Lower lobe of right lung (tissue), 2 donors: Measurements from ENCODE around the gene BAZ1A. TPM values are rescaled to one million over a fixed set of nuclear protein-coding genes. Genes with fewer than 3 reads are reported as not detected.

Source experiments
- ATAC-seq, 2 donors: fragments of 200-7000 bp; cut with Tn5 transposase; one replicate each; pipeline ENCODE4 v1.9.1; 2020 to 2022; ENCODE audit warnings: mild to moderate bottlenecking in 2 of 2, moderate library complexity in 2 of 2
- DNase-seq: peaks from one replicate; pipeline ENCODE4 v3.0.0-alpha.2; 2020
- H3K27ac ChIP-seq: fragments of 200-600 bp; one replicate; pipeline ENCODE4 v1.8.0; 2022
- H3K27me3 ChIP-seq: fragments of 200-600 bp; one replicate; pipeline ENCODE4 v1.8.0; 2022; ENCODE audit warnings: low read depth
- H3K36me3 ChIP-seq: fragments of 200-600 bp; one replicate; pipeline ENCODE4 v1.8.0; 2022; ENCODE audit warnings: mild to moderate bottlenecking
- H3K4me1 ChIP-seq: fragments of 200-600 bp; one replicate; pipeline ENCODE4 v1.8.0; 2022
- H3K4me3 ChIP-seq: fragments of 200-600 bp; one replicate; pipeline ENCODE4 v1.8.0; 2022; ENCODE audit warnings: mild to moderate bottlenecking
- H3K9me3 ChIP-seq: fragments of 200-600 bp; one replicate; pipeline ENCODE4 v1.8.0; 2022
- intact Hi-C: fragments of 100-400 bp; cut with DNase I; formaldehyde crosslinking; loops from one replicate; pipeline ENCODE4 v1.11.0; 2022
- total RNA-seq: library from RNA; stranded (reverse); fragmentation: NEBNext Ultra II Directional; extraction: Animal tissue kit (Norgen Biotek cat#: 25700); gene quantifications from one replicate; pipeline ENCODE4 v1.2.1, GENCODE V29; 2021
- TF ChIP-seq, protein P1 (sequence below): fragments of 200-600 bp; IDR thresholded peaks from one replicate; pipeline ENCODE4 v1.8.0; 2022; ENCODE audit warnings: antibody characterized with exemption, mild to moderate bottlenecking
- donor health status: DM: no; HTN: yes; CAD: no; lungs with severe emphysema.

Gene BAZ1A
- total RNA-seq, 1 donor from 2014 or later: 43.5 TPM

DNA sequence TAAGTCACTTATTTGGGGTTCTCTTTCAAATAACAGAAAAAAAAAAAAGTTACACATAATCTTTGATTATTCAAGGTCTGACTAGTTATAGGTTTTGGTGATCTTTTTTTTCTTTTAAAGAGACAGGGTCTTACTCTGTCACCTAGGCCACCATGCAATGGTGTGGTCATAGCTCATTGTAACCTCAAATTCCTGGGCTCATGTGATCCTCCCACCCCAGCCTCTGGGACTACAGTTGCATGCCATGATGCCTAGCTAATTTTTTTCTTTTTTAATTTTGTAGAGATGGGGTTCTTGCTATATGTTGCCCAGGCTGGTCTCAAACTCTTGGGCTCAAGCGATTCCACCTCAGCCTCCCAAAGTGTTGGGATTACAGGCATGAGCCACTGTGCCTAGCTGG lies 104.3 kb downstream of the BAZ1A start:
- Histone ChIP-seq H3K9me3 (no peaks in the 10 kb centered on the region), H3K4me3 (no peak overlapping the region), H3K36me3 (peaks cover 46% of the 10 kb centered on the region), H3K27ac (no peak overlapping the region), H3K27me3 (no peaks in the 10 kb centered on the region), H3K4me1 (no peaks in the 10 kb centered on the region)
- TF ChIP-seq, protein P1, sequence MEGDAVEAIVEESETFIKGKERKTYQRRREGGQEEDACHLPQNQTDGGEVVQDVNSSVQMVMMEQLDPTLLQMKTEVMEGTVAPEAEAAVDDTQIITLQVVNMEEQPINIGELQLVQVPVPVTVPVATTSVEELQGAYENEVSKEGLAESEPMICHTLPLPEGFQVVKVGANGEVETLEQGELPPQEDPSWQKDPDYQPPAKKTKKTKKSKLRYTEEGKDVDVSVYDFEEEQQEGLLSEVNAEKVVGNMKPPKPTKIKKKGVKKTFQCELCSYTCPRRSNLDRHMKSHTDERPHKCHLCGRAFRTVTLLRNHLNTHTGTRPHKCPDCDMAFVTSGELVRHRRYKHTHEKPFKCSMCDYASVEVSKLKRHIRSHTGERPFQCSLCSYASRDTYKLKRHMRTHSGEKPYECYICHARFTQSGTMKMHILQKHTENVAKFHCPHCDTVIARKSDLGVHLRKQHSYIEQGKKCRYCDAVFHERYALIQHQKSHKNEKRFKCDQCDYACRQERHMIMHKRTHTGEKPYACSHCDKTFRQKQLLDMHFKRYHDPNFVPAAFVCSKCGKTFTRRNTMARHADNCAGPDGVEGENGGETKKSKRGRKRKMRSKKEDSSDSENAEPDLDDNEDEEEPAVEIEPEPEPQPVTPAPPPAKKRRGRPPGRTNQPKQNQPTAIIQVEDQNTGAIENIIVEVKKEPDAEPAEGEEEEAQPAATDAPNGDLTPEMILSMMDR: no peak
- DNase-seq (no peak), ATAC-seq (no peak)
- intact Hi-C loops: no loop called here

DNA sequence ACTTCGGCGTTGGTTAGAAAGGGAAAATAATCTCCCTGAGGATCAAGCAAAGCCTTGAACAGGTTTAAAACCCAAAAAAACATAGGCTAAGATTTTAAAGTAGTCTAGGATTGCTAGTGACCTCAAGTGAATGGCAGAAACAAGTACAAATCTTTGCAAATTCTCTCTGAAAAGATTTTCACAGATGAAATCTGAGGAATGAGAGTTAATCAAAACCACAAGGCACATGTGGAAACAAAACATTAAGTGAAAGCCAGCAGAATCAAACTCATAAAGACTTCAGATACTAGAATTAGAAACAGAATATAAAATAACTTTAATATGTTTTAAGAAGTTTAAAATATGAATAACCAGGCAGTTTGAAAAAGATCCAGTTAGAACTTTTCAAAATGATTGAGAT lies 108.6 kb downstream of the BAZ1A start:
- H3K36me3 ChIP-seq: peaks cover 47% of the 10 kb centered on the region
- ATAC-seq (no peak), DNase-seq (no peak)
- TF ChIP-seq, protein P1: no peak
- no peaks in the 10 kb centered on the region for H3K9me3 ChIP-seq
- no peaks in the 10 kb centered on the region for H3K4me1 ChIP-seq
- intact Hi-C loops: no loop called here
- no peak overlapping the region for H3K27ac ChIP-seq
- no peak overlapping the region for H3K4me3 ChIP-seq
- H3K27me3 ChIP-seq: no peaks in the 10 kb centered on the region

DNA sequence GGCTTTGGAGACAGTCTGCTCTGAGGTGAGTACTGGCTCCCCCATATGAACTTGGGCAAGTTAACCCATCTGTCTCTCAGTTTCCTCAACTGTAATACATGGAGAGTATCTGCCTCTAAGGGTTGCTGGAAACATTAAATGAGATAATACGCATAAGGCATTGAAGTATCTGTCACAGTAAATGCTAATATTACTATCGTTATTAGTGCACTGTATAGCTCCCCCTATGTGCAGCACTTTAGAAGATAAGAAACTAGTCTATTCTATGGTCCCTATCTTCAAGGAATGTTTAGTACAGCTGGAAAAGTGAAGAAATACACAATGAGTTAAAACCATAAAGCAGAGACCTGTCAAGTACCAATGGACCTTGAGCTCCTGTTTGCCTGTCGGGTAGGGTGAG lies 109.1 kb downstream of the BAZ1A start:
- ATAC-seq: no peak
- DNase-seq: no peak
- H3K36me3 ChIP-seq: peaks cover 53% of the 10 kb centered on the region
- H3K27ac ChIP-seq: no peak overlapping the region
- H3K9me3 ChIP-seq: no peaks in the 10 kb centered on the region
- H3K4me1 ChIP-seq: no peaks in the 10 kb centered on the region
- TF ChIP-seq, protein P1: no peak
- H3K27me3 ChIP-seq: no peaks in the 10 kb centered on the region
- no peak overlapping the region for H3K4me3 ChIP-seq
- intact Hi-C loops: no loop called here

DNA sequence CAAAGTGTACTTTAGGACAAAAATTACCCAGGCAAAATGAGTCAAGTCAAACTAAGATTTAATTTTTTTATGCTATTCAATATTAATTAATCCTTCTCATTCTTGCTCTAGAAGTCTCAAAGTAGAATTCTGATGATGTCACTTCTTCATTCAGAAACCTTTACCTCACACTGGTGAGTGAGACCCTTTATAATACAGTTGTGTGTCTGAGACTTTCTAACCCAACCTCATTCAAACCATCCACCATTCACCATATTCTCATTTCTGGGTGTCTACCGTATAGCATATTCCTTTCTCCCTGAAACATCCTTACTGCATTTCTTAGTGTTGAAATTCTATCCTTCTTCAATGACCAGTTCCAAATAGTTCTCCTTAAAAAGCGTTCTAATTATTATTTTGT lies 119.9 kb downstream of the BAZ1A start:
- ATAC-seq (no peak), DNase-seq (no peak)
- no peaks in the 10 kb centered on the region for H3K9me3 ChIP-seq
- intact Hi-C loops: no loop called here
- H3K36me3 ChIP-seq: peaks cover 76% of the 10 kb centered on the region
- no peak overlapping the region for H3K27ac ChIP-seq
- no peaks in the 10 kb centered on the region for H3K4me1 ChIP-seq
- TF ChIP-seq, protein P1: no peak
- no peaks in the 10 kb centered on the region for H3K27me3 ChIP-seq
- H3K4me3 ChIP-seq: no peak overlapping the region

DNA sequence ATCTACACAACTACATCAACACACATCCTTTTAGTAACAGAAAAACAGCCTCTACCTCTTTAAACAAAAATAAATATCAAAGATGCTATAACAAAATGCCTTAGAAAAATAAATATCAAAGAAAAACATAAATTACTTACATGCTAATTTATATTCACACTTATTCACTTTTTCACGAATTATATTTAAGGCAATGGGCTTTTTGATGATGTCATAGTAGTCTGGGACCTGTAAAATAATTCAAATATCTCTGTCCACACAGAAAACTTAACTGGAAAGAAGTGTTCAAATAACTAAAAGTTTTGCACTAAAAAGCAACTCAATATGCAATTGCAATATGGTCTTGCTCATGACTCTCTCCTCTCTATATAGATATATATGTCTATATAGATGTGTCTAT lies 120.5 kb downstream of the BAZ1A start:
- H3K27ac ChIP-seq: no peak overlapping the region
- no peaks in the 10 kb centered on the region for H3K4me1 ChIP-seq
- no peaks in the 10 kb centered on the region for H3K27me3 ChIP-seq
- no peak overlapping the region for H3K4me3 ChIP-seq
- intact Hi-C loops: no loop called here
- DNase-seq (no peak), ATAC-seq (no peak)
- no peaks in the 10 kb centered on the region for H3K9me3 ChIP-seq
- peaks cover 70% of the 10 kb centered on the region for H3K36me3 ChIP-seq
- TF ChIP-seq, protein P1: no peak

DNA sequence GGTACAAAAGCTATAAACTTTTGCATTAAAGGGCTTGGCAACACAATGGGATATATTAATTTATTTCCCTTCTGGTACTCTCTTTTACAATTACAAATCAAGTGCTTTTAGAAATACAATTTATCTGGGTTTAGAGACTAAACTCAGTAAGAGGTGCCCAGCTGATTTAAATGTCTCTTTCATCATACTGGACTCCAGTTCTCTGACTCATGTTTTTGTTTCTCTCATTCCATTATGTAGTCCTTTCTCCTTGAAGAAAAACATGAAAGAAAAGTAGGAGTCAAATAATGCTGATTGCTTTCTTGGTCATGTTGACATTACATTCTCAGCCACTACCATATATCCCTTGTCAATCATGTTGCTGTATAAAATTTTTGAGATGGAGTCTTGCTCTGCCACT lies 124.5 kb downstream of the BAZ1A start:
- ATAC-seq: no peak

More for the DNA sequence above, 124.5 kb downstream of the BAZ1A start:
- TF ChIP-seq, protein P1: no peak
- no peak for DNase-seq
- Histone ChIP-seq H3K4me3 (no peak overlapping the region), H3K9me3 (no peaks in the 10 kb centered on the region), H3K27ac (no peak overlapping the region), H3K36me3 (peaks cover 34% of the 10 kb centered on the region), H3K27me3 (no peaks in the 10 kb centered on the region), H3K4me1 (no peaks in the 10 kb centered on the region)
- intact Hi-C loops: no loop called here
